Effector memory CD8-positive, alpha-beta T cell (primary cell): Measurements from ENCODE around the gene ZBTB45.

Experiments
- ATAC-seq: fragments of 150-1000 bp; cut with Tn5 transposase; replicated peaks from 2 replicates; pipeline ENCODE4 v1.10.0; 2021; ENCODE audit warnings: mild to moderate bottlenecking, moderate library complexity
- DNase-seq, 3 experiments: peaks; one replicate each; pipeline ENCODE4 v3.0.0; 2021
- H3K27ac Mint-ChIP-seq, 2 donors: one replicate each; pipeline ENCODE4 v1.8.0; 2022; ENCODE audit warnings: mild to moderate bottlenecking in 2 of 2, mixed read lengths in 2 of 2, moderate library complexity in 2 of 2
- H3K27me3 Mint-ChIP-seq, 2 donors: one replicate each; pipeline ENCODE4 v1.8.0; 2022; ENCODE audit warnings: mixed read lengths in 2 of 2
- H3K36me3 Mint-ChIP-seq: one replicate; pipeline ENCODE4 v1.8.0; 2022; ENCODE audit warnings: mild to moderate bottlenecking, moderate library complexity, mixed read lengths; ENCODE audit not compliant: insufficient read depth
- H3K4me1 Mint-ChIP-seq, 2 donors: one replicate each; pipeline ENCODE4 v1.8.0; 2022; ENCODE audit warnings: low read depth in 2 of 2, mixed read lengths in 2 of 2
- H3K4me3 Mint-ChIP-seq, 2 donors: one replicate each; pipeline ENCODE4 v1.8.0; 2022; ENCODE audit warnings: mild to moderate bottlenecking in 2 of 2, mixed read lengths in 2 of 2, moderate library complexity in 2 of 2
- H3K9me3 Mint-ChIP-seq, 2 donors: one replicate each; pipeline ENCODE4 v1.8.0; 2022; ENCODE audit warnings: mixed read lengths in 2 of 2
- total RNA-seq, 9 experiments: gene quantifications; one replicate each; lab custom pipeline; 2026; lab: John Stamatoyannopoulos, UW

The ZBTB45 gene
- total RNA-seq = 3.4 to 16.1 (median 13.1) reads per million in 9 experiments

DNA sequence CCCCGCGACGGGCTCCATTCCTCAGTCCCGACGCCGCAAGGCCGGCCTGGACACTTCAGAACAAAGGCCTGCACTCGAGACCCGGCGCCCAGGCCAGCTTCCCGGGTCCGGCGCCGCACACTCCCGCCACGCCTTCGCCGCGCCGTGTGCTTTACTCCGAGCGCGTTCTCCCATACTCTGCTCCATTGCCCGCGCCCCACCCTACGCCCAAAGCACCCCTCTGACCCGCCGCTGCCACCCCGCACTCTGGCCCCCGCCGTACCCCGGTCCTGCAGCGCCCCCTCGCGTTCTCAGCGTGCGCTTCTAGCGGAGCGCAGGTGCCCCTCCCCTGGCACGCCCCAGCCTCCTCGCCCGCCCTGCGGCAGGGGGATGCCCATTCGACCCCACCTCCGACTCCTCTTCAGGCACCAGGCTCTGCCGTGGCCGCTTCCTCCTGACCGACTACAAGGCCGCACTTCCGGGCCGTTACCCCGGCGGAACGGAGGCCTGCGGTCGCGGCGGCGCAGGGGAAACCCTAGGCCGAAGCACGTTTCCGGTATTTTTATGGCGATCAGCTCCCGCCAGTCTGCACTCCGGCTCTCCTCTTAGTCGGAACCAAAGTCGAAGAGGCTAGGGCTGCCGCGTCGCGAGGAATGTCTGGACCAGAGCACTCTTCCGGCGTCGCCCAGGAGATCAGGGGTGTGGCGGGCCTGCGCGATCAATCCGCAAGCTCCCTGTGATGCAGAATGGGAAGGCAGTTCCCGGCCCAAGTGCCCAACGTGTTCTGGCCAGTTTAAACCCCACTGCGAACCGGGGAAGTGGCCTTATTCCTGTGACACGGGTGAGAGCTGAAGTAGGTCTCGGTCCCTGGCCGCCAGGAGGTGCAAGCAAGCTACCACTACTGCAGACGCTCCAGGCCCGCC is at the start of gene ZBTB45:
Gene ZBTB45, minus strand, starts transcription at position 456 of the 902 bp plus-strand sequence. CDS start 2,137 bp downstream, outside the sequence.
- peak; percentile 79 for ATAC-seq
- H3K4me3 Mint-ChIP-seq = peak within 1 kb of the TSS; percentile 97 to 99
- H3K36me3 Mint-ChIP-seq = peaks cover 32% of the 10 kb centered on the region
- no peaks in the 10 kb centered on the region for H3K9me3 Mint-ChIP-seq
- H3K27me3 Mint-ChIP-seq = no peaks in the 10 kb centered on the region
- peaks cover 36 to 38% of the 10 kb centered on the region in 2 donors for H3K4me1 Mint-ChIP-seq
- peak; percentile 84 to 91 (median 90) for DNase-seq
- H3K27ac Mint-ChIP-seq = peak within 1 kb of the TSS; percentile 99

DNA sequence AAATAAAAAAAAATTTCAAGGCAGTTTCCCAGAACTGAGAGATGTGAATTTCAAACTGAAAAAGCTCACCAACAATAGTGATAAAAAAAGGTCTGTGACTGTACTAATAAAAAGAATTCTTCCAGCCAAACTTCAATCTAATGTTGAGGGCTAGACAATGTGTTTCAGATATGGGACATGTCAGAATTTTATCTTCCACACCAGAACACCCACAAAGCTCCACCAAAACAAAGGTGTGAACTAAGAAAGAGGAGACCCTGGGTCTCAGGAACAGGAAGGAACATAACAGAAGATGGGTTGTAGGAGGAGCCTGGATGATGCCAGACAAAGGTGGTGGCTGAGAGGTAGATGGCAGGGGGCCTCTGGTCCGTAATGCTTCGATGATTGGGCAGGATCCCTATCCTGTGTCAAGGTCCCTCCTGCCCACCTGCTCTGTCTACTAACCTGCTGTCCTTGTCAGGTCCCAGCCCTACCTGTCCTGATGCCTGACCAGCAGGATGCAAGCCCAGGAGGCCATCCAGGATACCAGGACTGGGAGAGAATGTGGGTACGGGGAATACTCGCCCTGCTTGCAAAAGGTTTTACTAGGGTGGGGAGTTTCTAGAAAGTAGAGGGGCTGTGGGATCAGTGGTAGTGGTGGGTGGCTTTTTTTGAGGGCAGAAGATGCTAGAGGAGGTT is 49.0 kb upstream of the ZBTB45 start:
- no peaks in the 10 kb centered on the region for H3K9me3 Mint-ChIP-seq
- no peak overlapping the region for H3K4me3 Mint-ChIP-seq
- DNase-seq (peak in 1 of 3 experiments; percentile 0), ATAC-seq (no peak)
- peak overlapping the region in 1 of 2 donors; percentile 33 for H3K27ac Mint-ChIP-seq
- H3K27me3 Mint-ChIP-seq = no peaks in the 10 kb centered on the region
- peaks cover 25% of the 10 kb centered on the region for H3K36me3 Mint-ChIP-seq
- H3K4me1 Mint-ChIP-seq = peaks cover 19 to 20% of the 10 kb centered on the region in 2 donors

- Mint-ChIP-seq H3K27ac (no peak overlapping the region), H3K4me3 (no peak overlapping the region), H3K4me1 (peaks cover 14 to 15% of the 10 kb centered on the region in 2 donors), H3K27me3 (no peaks in the 10 kb centered on the region), H3K9me3 (no peaks in the 10 kb centered on the region), H3K36me3 (peaks cover 13% of the 10 kb centered on the region)
- DNase-seq = no peak
- no peak for ATAC-seq
Observed at GRCh38 chr19:58566989-58567388, 47.4 kb upstream of the ZBTB45 start.

- no peak for DNase-seq
- Mint-ChIP-seq H3K4me1 (peaks cover 19 to 28% of the 10 kb centered on the region in 2 donors), H3K36me3 (peaks cover 24% of the 10 kb centered on the region), H3K9me3 (no peaks in the 10 kb centered on the region), H3K27me3 (no peaks in the 10 kb centered on the region), H3K27ac (peak overlapping the region in 1 of 2 donors; percentile 61), H3K4me3 (peak overlapping the region; percentile 80 to 99)
- no peak for ATAC-seq
Observed at GRCh38 chr19:58563823-58564222, 44.2 kb upstream of the ZBTB45 start.

DNA sequence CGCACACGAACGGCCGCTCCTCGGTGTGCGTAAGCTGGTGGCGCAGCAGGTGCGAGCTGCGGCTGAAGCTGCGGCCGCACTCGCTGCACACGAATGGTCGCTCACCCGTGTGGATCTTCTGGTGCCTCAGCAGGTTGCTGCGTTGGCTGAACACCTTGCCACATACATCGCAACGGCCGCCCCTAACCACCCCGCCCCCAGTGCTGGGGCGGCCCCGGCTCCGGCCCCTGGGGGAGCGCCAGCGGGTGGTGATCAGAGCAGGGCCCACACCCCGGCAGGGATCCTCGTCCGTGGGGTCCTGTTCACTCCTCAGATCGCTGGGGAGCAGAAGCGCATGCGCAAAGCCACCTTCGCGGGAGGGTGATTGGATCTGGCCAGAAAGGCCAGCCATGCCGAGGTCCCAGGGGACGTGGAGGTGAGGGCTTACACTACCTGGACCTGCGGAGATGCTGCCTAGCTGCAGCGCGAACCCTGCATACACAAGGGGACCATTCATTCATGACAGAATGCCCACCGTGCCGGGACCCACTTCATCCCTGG is 43.5 kb upstream of the ZBTB45 start:
- DNase-seq (no peak), ATAC-seq (no peak)
- no peaks in the 10 kb centered on the region for H3K9me3 Mint-ChIP-seq
- no peaks in the 10 kb centered on the region for H3K27me3 Mint-ChIP-seq
- H3K36me3 Mint-ChIP-seq = peaks cover 28% of the 10 kb centered on the region
- peaks cover 21 to 28% of the 10 kb centered on the region in 2 donors for H3K4me1 Mint-ChIP-seq
- peak overlapping the region; percentile 41 to 49 for H3K27ac Mint-ChIP-seq
- peak overlapping the region; percentile 80 to 99 for H3K4me3 Mint-ChIP-seq

DNA sequence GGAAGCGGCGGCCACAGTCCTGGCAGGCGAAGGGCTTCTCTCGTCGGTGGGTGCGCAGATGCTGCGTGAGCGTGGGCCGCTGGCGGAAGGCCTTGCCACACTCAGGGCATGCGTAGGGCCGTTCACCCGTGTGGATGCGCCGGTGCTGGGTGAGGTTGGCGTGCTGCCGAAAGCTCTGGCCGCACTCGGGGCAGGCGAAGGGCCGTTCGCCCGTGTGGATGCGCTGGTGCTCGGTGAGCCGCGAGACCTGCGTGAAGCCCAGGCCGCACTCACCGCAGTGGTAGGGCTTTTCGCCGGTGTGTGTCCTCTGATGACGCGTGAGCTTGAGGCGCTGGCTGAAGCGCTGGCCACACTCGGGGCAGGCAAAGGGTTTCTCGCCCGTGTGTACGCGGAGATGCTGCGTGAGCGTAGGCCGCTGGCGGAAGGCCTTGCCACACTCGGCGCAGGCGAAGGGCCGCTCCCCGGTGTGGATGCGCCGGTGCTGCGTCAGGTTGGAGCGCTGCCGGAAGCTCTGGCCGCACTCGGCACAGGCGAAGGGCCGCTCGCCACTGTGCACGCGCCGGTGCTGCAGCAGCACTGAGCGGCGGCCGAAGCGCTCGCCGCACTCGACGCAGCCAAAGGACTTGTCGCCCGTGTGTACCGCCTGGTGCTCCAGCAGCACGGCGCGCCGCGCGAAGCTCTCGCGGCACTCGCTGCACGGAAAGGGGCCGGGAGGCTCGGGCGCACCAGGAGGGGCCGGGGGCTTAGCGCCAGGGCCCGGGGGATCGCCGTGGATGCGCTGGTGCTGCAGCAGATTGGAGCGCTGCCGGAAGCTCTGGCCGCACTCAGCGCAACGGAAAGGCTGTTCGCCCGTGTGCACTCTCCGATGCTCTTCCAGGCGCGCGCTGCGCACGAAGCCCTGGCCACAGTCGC is 42.8 kb upstream of the ZBTB45 start:
- ATAC-seq (no peak), DNase-seq (no peak)
- no peaks in the 10 kb centered on the region for H3K27me3 Mint-ChIP-seq
- no peaks in the 10 kb centered on the region for H3K9me3 Mint-ChIP-seq
- peaks cover 35% of the 10 kb centered on the region for H3K36me3 Mint-ChIP-seq
- peak overlapping the region; percentile 41 to 86 for H3K27ac Mint-ChIP-seq
- peak overlapping the region; percentile 80 to 99 for H3K4me3 Mint-ChIP-seq
- peaks cover 29 to 35% of the 10 kb centered on the region in 2 donors for H3K4me1 Mint-ChIP-seq

DNA sequence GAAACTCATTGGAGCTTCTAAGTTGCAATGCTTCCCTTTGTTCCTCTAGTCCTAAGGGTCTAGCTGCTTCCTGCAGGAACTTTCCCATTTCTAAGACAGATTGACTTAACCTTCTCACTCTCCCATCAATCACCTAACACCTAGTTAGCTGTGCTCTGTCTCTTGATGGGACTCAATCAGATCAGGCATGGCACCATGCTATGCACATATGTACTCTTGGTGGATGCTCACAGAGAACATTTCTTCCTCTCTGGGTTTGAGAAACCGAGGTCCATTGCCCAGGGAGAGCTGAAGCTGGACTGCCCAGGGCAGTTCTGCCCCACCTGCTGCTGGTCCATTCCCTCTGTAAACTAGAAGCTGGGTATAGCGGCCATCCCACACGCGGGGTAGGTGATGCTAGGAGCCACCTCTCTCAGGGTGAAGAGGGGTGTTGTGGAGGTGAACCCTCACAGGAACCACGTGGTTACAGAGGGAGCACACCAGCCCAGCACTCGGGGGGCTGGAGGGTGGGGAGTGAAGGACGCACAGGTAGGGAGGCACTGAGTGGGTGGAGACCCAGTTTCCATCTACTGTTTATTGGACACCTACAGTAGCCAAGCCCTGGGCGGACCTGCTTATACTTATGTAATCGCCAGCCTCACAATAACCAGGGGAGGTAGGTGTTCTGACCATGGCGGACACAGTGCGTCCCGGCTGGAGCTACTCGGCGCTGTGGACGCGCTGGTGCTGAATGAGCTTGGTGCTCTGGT is 41.9 kb upstream of the ZBTB45 start:
- no peak for ATAC-seq
- no peak for DNase-seq
- peak overlapping the region; percentile 80 to 99 for H3K4me3 Mint-ChIP-seq
- peak overlapping the region in 1 of 2 donors; percentile 86 for H3K27ac Mint-ChIP-seq
- H3K9me3 Mint-ChIP-seq = no peaks in the 10 kb centered on the region
- H3K36me3 Mint-ChIP-seq = peaks cover 43% of the 10 kb centered on the region
- H3K4me1 Mint-ChIP-seq = peaks cover 36 to 43% of the 10 kb centered on the region in 2 donors
- no peaks in the 10 kb centered on the region for H3K27me3 Mint-ChIP-seq

DNA sequence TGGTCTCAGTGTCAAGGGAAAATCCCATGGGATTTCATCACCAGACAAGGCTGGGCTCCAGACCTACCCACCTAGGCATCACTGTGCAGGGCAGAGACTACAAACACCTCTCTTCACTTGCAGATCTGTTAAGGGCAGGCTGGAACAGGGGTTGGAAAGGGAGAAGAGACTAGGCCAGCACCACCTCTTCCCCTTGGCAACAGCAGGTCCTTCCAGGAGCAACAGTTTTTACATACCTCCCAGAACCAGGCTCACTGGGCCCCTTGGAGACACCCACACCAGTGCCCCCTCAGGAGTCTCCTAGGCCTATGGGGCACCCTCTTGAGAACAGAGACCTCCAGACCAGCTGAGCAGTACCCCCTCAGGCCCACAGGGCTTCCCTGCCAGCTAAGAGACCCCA is 41.3 kb upstream of the ZBTB45 start:
- H3K27ac Mint-ChIP-seq = peak overlapping the region in 1 of 2 donors; percentile 38
- peaks cover 47% of the 10 kb centered on the region for H3K36me3 Mint-ChIP-seq
- peak overlapping the region; percentile 80 to 99 for H3K4me3 Mint-ChIP-seq
- DNase-seq (no peak), ATAC-seq (no peak)
- H3K27me3 Mint-ChIP-seq = no peaks in the 10 kb centered on the region
- peaks cover 41 to 49% of the 10 kb centered on the region in 2 donors for H3K4me1 Mint-ChIP-seq
- no peaks in the 10 kb centered on the region for H3K9me3 Mint-ChIP-seq

DNA sequence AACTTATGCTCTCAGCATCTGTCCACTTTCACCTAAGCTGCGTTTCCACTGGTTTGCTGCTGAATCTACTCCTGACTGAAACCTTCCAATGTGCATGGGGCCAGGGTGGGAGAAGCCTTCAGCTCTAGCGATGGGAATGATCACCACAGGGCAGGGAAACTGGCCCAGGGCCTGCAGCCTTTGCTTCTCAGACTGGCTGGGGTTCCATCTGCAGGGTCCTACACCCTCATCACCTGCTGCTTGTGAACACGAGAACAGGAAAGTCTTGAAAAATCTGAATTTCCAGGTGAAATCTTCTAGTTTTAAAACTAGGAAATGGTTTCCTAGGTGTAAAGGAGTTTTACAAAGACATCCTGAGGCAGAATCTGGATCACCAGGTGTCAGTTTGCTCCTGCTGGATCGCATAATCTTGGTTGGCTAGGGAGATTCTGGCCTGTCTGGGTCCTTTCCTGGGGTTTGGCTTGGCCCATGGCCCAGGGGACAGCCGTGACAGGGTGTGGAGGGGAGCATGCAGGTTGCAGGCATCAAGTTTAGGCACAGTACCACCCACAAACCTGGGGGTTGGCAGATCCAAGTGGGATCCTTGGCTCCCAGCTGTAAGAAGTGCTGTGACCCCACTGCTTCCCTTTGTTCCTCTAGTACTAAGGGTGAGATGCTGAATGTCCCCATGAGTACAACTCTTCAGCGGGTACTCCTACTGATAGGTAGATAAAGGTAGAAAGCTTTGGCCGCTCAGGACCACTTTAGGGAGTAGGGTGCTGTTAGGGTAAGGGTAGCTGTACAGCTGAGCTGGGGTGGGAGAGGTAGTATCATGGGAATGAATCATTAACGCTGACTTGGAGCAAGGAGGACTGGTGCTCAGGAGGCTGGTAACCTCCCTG is 40.6 kb upstream of the ZBTB45 start:
- peak overlapping the region; percentile 95 to 99 for H3K27ac Mint-ChIP-seq
- H3K36me3 Mint-ChIP-seq = peaks cover 53% of the 10 kb centered on the region
- H3K4me3 Mint-ChIP-seq = peak overlapping the region; percentile 96 to 99
- DNase-seq (no peak), ATAC-seq (no peak)
- peaks cover 43 to 53% of the 10 kb centered on the region in 2 donors for H3K4me1 Mint-ChIP-seq
- no peaks in the 10 kb centered on the region for H3K9me3 Mint-ChIP-seq
- no peaks in the 10 kb centered on the region for H3K27me3 Mint-ChIP-seq

DNA sequence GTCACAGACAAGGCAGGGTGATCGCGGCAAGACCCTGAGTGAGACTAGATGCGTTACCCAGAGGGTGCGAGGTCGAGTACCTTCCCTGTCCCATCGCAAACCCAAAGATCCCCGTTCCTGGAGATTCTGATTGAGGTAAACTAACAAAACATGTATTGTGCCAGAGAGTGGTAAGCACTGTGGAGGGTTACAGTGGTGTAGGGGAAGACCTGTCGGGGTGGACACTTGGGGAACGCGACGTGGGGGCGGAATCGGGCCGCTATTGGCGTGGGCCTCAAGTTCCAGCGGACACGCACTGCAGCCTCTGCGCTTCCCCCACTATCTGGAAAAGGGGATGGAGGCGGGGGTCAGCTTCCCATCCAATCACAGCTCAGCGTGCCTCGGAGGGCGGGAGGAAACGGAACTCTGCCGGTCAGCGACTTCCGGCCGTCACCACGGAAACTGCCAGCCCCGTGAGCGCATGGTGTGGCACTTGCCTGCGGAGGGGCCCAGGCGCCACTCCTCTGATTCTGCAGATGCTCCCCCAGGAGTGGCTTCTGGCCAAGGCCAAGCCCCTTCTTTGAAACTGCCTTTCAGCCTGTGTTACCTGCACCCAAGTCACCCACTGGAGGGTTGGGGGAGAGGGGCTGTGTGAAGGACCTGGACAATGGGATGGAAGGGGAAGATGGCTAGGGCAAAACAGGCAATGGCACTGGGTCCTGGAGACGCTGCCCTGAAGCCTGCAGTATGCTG is 39.8 kb upstream of the ZBTB45 start:
- Mint-ChIP-seq H3K27me3 (no peaks in the 10 kb centered on the region), H3K4me1 (peaks cover 48 to 58% of the 10 kb centered on the region in 2 donors), H3K27ac (peak overlapping the region; percentile 95 to 99), H3K4me3 (peak overlapping the region; percentile 96 to 99), H3K9me3 (no peaks in the 10 kb centered on the region), H3K36me3 (peaks cover 59% of the 10 kb centered on the region)
- DNase-seq (peak in 2 of 3 experiments; percentile 33 to 38), ATAC-seq (no peak)
